Subcutaneous abdominal adipose tissue (tissue), 5 donors: ENCODE data around the gene FANCE.

ENCODE experiments used
- H3K27ac ChIP-seq: one replicate; pipeline ENCODE4 v1.7.0; 2013; ENCODE audit warnings: low read depth, mild to moderate bottlenecking, inconsistent platforms, low read length, moderate library complexity
- H3K27me3 ChIP-seq, 5 donors: one replicate each; pipeline ENCODE4 v1.7.0; 2013; ENCODE audit warnings: low read length in 5 of 5, inconsistent platforms in 1 of 5; ENCODE audit not compliant: control insufficient read depth in 5 of 5, insufficient read depth in 4 of 5
- H3K36me3 ChIP-seq, 5 donors: one replicate each; pipeline ENCODE4 v1.7.0; 2013; ENCODE audit warnings: low read length in 5 of 5; ENCODE audit not compliant: control insufficient read depth in 5 of 5, insufficient read depth in 5 of 5
- H3K4me1 ChIP-seq, 5 donors: one replicate each; pipeline ENCODE4 v1.7.0; 2013; ENCODE audit warnings: low read length in 5 of 5, mild to moderate bottlenecking in 3 of 5, moderate library complexity in 1 of 5; ENCODE audit not compliant: control insufficient read depth in 5 of 5, insufficient read depth in 5 of 5
- H3K4me3 ChIP-seq, 5 donors: one replicate each; pipeline ENCODE4 v1.7.0; 2013; ENCODE audit warnings: low read length in 5 of 5, low read depth in 1 of 5
- H3K9ac ChIP-seq, 5 donors: one replicate each; pipeline ENCODE4 v1.7.0; 2013; ENCODE audit warnings: low read length in 5 of 5, mild to moderate bottlenecking in 4 of 5, moderate library complexity in 3 of 5
- H3K9me3 ChIP-seq, 5 donors: one replicate each; pipeline ENCODE4 v1.7.0; 2013; ENCODE audit warnings: low read length in 5 of 5; ENCODE audit not compliant: control insufficient read depth in 5 of 5
- donor health status: healthy.
- donor health status: healthy.
- donor health status: healthy.
- donor health status: healthy.
- donor health status: healthy.

The FANCE gene

GRCh38 chr6:35474131-35474941 lies 22.2 kb downstream of the FANCE start:
- H3K27me3 ChIP-seq = no peaks in the 10 kb centered on the region
- H3K4me3 ChIP-seq = no peak overlapping the region
- H3K9me3 ChIP-seq = no peaks in the 10 kb centered on the region
- peaks cover 5 to 88% (median 50%) of the 10 kb centered on the region in 5 donors for H3K36me3 ChIP-seq
- H3K27ac ChIP-seq = no peak overlapping the region
- H3K9ac ChIP-seq = no peak overlapping the region
- H3K4me1 ChIP-seq = peaks cover 0 to 26% (median 11%) of the 10 kb centered on the region in 5 donors

GRCh38 chr6:35474942-35475570 lies 22.9 kb downstream of the FANCE start:
- Histone ChIP-seq H3K4me3 (no peak overlapping the region), H3K4me1 (peaks cover 0 to 18% (median 4%) of the 10 kb centered on the region in 5 donors), H3K36me3 (peaks cover 5 to 88% (median 46%) of the 10 kb centered on the region in 5 donors), H3K27me3 (no peaks in the 10 kb centered on the region), H3K9me3 (no peaks in the 10 kb centered on the region), H3K9ac (no peak overlapping the region), H3K27ac (no peak overlapping the region)

GRCh38 chr6:35475573-35475972 lies 23.4 kb downstream of the FANCE start:
- Histone ChIP-seq H3K36me3 (peaks cover 5 to 88% (median 41%) of the 10 kb centered on the region in 5 donors), H3K9ac (no peak overlapping the region), H3K4me1 (peaks cover 0 to 14% (median 0%) of the 10 kb centered on the region in 5 donors), H3K27ac (no peak overlapping the region), H3K4me3 (no peak overlapping the region), H3K9me3 (no peaks in the 10 kb centered on the region), H3K27me3 (no peaks in the 10 kb centered on the region)

DNA sequence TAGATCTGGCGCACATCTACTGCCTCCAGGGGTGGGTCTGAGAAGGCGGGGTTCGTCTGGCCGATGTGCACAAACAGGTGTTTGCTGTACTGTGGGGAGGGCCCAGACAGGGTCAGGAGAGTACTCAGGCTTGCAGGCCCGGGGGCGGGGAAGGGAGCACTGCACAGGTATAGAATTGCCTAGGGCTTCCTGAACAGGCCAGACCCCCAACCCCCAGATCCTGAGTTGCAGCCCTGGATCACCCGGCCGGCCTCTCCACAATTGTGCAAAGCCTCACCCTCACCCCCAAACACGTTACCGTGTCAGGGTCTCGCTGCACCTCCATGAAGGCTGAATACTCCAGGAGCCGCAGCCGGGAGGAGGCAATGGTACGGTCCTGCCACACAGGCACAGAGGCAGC lies 23.9 kb downstream of the FANCE start:
- H3K4me3 ChIP-seq = no peak overlapping the region
- H3K27me3 ChIP-seq = no peaks in the 10 kb centered on the region
- H3K4me1 ChIP-seq = peaks cover 0 to 10% (median 0%) of the 10 kb centered on the region in 5 donors
- H3K9ac ChIP-seq = no peak overlapping the region
- no peaks in the 10 kb centered on the region for H3K9me3 ChIP-seq
- no peak overlapping the region for H3K27ac ChIP-seq
- peaks cover 3 to 85% (median 38%) of the 10 kb centered on the region in 5 donors for H3K36me3 ChIP-seq

GRCh38 chr6:35477028-35477427 lies 24.9 kb downstream of the FANCE start:
- H3K36me3 ChIP-seq = peaks cover 3 to 75% (median 34%) of the 10 kb centered on the region in 5 donors
- H3K9me3 ChIP-seq = no peaks in the 10 kb centered on the region
- H3K27me3 ChIP-seq = no peaks in the 10 kb centered on the region
- no peak overlapping the region for H3K9ac ChIP-seq
- H3K4me1 ChIP-seq = peaks cover 0 to 4% (median 0%) of the 10 kb centered on the region in 5 donors
- no peak overlapping the region for H3K27ac ChIP-seq
- H3K4me3 ChIP-seq = no peak overlapping the region

DNA sequence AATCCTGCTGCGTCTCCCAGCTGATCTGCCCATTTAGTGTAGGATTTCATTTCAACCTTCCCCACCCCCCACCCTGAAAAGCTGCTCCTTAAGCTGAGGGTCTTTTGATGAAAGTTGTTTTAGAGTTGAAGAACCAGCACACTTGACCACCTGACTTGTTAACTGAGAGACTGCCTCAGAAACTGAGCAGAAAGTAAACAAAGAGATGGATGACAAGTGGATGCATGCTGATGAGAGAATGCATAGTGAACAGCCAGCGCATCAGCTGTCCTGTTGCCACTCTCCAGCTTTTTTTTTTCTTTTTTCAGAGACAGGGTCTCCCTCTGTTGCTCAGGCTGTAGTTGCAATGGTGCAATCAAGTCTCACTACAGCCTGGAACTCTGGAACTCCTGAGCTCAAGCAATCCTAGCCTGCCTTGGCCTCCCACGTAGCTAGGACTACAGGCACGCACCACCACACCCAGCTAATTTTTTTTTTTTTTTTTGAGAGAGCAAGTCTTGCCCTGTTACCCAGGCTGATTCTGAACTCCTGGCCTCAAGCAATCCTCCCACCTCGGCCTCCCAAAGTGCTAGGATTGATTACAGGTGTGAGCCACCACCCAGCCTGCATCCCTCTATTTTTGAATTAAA lies 25.5 kb downstream of the FANCE start:
- no peaks in the 10 kb centered on the region for H3K9me3 ChIP-seq
- H3K4me3 ChIP-seq = no peak overlapping the region
- no peak overlapping the region for H3K27ac ChIP-seq
- no peaks in the 10 kb centered on the region for H3K27me3 ChIP-seq
- no peak overlapping the region for H3K9ac ChIP-seq
- no peaks in the 10 kb centered on the region for H3K4me1 ChIP-seq
- H3K36me3 ChIP-seq = peaks cover 0 to 68% (median 32%) of the 10 kb centered on the region in 5 donors

GRCh38 chr6:35478259-35478658 lies 26.1 kb downstream of the FANCE start:
- Histone ChIP-seq H3K36me3 (peaks cover 0 to 67% (median 31%) of the 10 kb centered on the region in 5 donors), H3K9me3 (no peaks in the 10 kb centered on the region), H3K27ac (no peak overlapping the region)

GRCh38 chr6:35480176-35480575 lies 28.0 kb downstream of the FANCE start:
- peaks cover 0 to 5% (median 3%) of the 10 kb centered on the region in 5 donors for H3K4me1 ChIP-seq
- H3K4me3 ChIP-seq = no peak overlapping the region
- peaks cover 0 to 7% (median 0%) of the 10 kb centered on the region in 5 donors for H3K27me3 ChIP-seq
- no peaks in the 10 kb centered on the region for H3K9me3 ChIP-seq
- H3K36me3 ChIP-seq = peaks cover 0 to 52% (median 16%) of the 10 kb centered on the region in 5 donors
- H3K27ac ChIP-seq = no peak overlapping the region
- no peak overlapping the region for H3K9ac ChIP-seq

More at GRCh38 chr6:35478259-35478658, 26.1 kb downstream of the FANCE start:
- Histone ChIP-seq H3K27me3 (no peaks in the 10 kb centered on the region), H3K4me1 (no peaks in the 10 kb centered on the region), H3K9ac (no peak overlapping the region), H3K4me3 (no peak overlapping the region)

- no peak overlapping the region for H3K9ac ChIP-seq
- peaks cover 0 to 42% (median 9%) of the 10 kb centered on the region in 5 donors for H3K36me3 ChIP-seq
- H3K27ac ChIP-seq = no peak overlapping the region
- no peaks in the 10 kb centered on the region for H3K9me3 ChIP-seq
- H3K27me3 ChIP-seq = peaks cover 0 to 7% (median 0%) of the 10 kb centered on the region in 5 donors
- peaks cover 0 to 13% (median 10%) of the 10 kb centered on the region in 5 donors for H3K4me1 ChIP-seq
- no peak overlapping the region for H3K4me3 ChIP-seq
Measured at GRCh38 chr6:35481226-35481625, 29.1 kb downstream of the FANCE start.

GRCh38 chr6:35483062-35483461 lies 30.9 kb downstream of the FANCE start:
- Histone ChIP-seq H3K9ac (no peak overlapping the region), H3K4me1 (peaks cover 0 to 22% (median 14%) of the 10 kb centered on the region in 5 donors), H3K9me3 (no peaks in the 10 kb centered on the region), H3K27ac (no peak overlapping the region), H3K36me3 (peaks cover 0 to 31% (median 8%) of the 10 kb centered on the region in 5 donors), H3K27me3 (peaks cover 0 to 7% (median 0%) of the 10 kb centered on the region in 5 donors), H3K4me3 (no peak overlapping the region)
